ENCODE measurements around the gene EYA2. TPM values are rescaled to one million over a fixed set of nuclear protein-coding genes. Genes with fewer than 3 reads are reported as not detected.

Gene EYA2
- total RNA-seq, 1 experiment from 2014 or later = 0.74 TPM

- Mint-ChIP-seq H3K27me3 (ENCODE audit: low read depth) (no peaks in the 10 kb centered on the region; the same call in 1 of the 2 replicates), H3K36me3 (ENCODE audit: insufficient read depth in 1 of 3, low read depth in 3 of 3) (peaks cover 61 to 94% (median 85%) of the 10 kb centered on the region in 3 experiments), H3K4me1 (0 out of 4 replicates have a peak, but pooled peaks cover 0 to under 1% of the 10 kb centered on the region in 2 experiments), H3K9me3 (no peaks in the 10 kb centered on the region), H3K4me3 (no peak overlapping the region), H3K27ac (no peak overlapping the region; a peak in 1 of 7 replicates)
- H3K9me3 ChIP-seq (ENCODE audit: control insufficient read depth, low read depth, low read length) = no peaks in the 10 kb centered on the region
- H3K4ac ChIP-seq (ENCODE audit: low read depth, low read length) = no peak overlapping the region
- no peaks in the 10 kb centered on the region for H4K20me1 ChIP-seq (ENCODE audit: control insufficient read depth, insufficient read depth, insufficient read length)
- H3K14ac ChIP-seq (ENCODE audit: insufficient read depth, low read length) = no peak overlapping the region
- H3K56ac ChIP-seq (ENCODE audit: insufficient read length, low read depth, low read length) = no peak overlapping the region
- no peak overlapping the region for H2AK5ac ChIP-seq (ENCODE audit: insufficient read length, low read length)
- H3K23me2 ChIP-seq (ENCODE audit: insufficient read length, low read depth, low read length, poor library complexity, severe bottlenecking) = no peaks in the 10 kb centered on the region
- WGBS (ENCODE audit: extremely low coverage, insufficient read length, low lambda C conversion rate) = no CpG with 5 or more reads among the region's 1 CpG
- no peaks in the 10 kb centered on the region for H3K79me1 ChIP-seq (ENCODE audit: insufficient read depth, low read depth, low read length, poor library complexity, severe bottlenecking)
- H3K4me1 ChIP-seq (ENCODE audit: insufficient read depth, low read length) = no peaks in the 10 kb centered on the region
- H3K9ac ChIP-seq (ENCODE audit: extremely low read depth, insufficient read length, low read length) = no peak overlapping the region
- H3T11ph ChIP-seq (ENCODE audit: low read length) = no peak overlapping the region
- no peak for TF ChIP-seq CTCF (conservative IDR thresholded peaks at IDR 0.05)
- H2AFZ ChIP-seq (ENCODE audit: low read length) = no peak overlapping the region
- H4K91ac ChIP-seq (ENCODE audit: insufficient read length, low read depth, low read length) = no peak overlapping the region
- H3K18ac ChIP-seq (ENCODE audit: insufficient read length, low read depth, low read length) = no peak overlapping the region
- no peak overlapping the region for H4K8ac ChIP-seq (replicated peaks; ENCODE audit: insufficient read length, low read depth, low read length)
- DNase-seq = no peak
- no peak overlapping the region for H3K4me2 ChIP-seq (ENCODE audit: insufficient read depth, insufficient read length, low read length)
- H3K23ac ChIP-seq (ENCODE audit: insufficient read length, low read depth, low read length) = no peak overlapping the region
- no peak overlapping the region for H4K5ac ChIP-seq (ENCODE audit: insufficient read length, low read depth, low read length)
- H2BK5ac ChIP-seq (ENCODE audit: insufficient read length, low read length) = no peak overlapping the region
- H3K27ac ChIP-seq (ENCODE audit: insufficient read length, low read depth, low read length) = no peak overlapping the region
- H2BK20ac ChIP-seq (ENCODE audit: low read depth, low read length, poor library complexity, severe bottlenecking) = no peak overlapping the region
- H2BK120ac ChIP-seq (ENCODE audit: low read depth, low read length, poor library complexity, severe bottlenecking) = no peak overlapping the region
- no peaks in the 10 kb centered on the region for H3K79me2 ChIP-seq (ENCODE audit: insufficient read depth, low read length)
- H2BK15ac ChIP-seq (ENCODE audit: low read depth, low read length) = no peak overlapping the region
- no peaks in the 10 kb centered on the region for H3K27me3 ChIP-seq (ENCODE audit: insufficient read depth, low read length)
- no peak overlapping the region for H2BK12ac ChIP-seq (ENCODE audit: insufficient read length, low read depth, low read length)
Observed at GRCh38 chr20:47225458-47225857, 330.8 kb downstream of the EYA2 start.
